Adrenal gland (tissue), 12 donors: ENCODE measurements around the gene KLHL42. TPM values are rescaled to one million over a fixed set of nuclear protein-coding genes. Genes with fewer than 3 reads are reported as not detected.

Experiments
- DNase-seq, 7 donors: peaks; one replicate each; pipeline ENCODE4 v3.0.0-alpha.2; 2019 to 2020
- H3K27ac ChIP-seq, 5 donors: fragments of 200-600 bp; sonication (generic) in 4 of 5; 1 replicate in 3 of 5; 2 replicates in 2 of 5; pipeline versions ENCODE4 v1.5.1 to v1.8.0; 2016 to 2020; ENCODE audit warnings: mild to moderate bottlenecking in 1 of 5
- H3K27me3 ChIP-seq: fragments of 200-600 bp; 2 replicates; pipeline ENCODE4 v1.8.0; 2021
- H3K36me3 ChIP-seq, 2 donors: fragments of 200-600 bp; replicated peaks in 1 of 2; 1 replicate in 1 of 2; 2 replicates in 1 of 2; pipeline versions ENCODE4 v1.5.1 to v1.8.0; 2018 to 2022
- H3K4me1 ChIP-seq, 2 donors: fragments of 200-600 bp; replicated peaks in 1 of 2; 1 replicate in 1 of 2; 2 replicates in 1 of 2; pipeline versions ENCODE4 v1.5.1 to v1.8.0; 2018 to 2021
- H3K4me3 ChIP-seq, 4 donors: fragments of 200-600 bp; sonication (generic) in 3 of 4; one replicate each; pipeline ENCODE4 v1.5.1; 2016 to 2018
- H3K9me3 ChIP-seq, 3 donors: fragments of 200-600 bp; sonication (generic) in 1 of 3; replicated peaks in 1 of 3; 1 replicate in 2 of 3; 2 replicates in 1 of 3; pipeline versions ENCODE4 v1.5.1 to v1.8.0; 2016 to 2021
- CTCF ChIP-seq, 6 experiments: fragments of 450-650 bp in 4 of 6; fragments of 200-600 bp in 2 of 6; sonication (generic) in 1 of 6; IDR thresholded peaks; 1 replicate in 5 of 6; 2 replicates in 1 of 6; pipeline versions ENCODE4 v1.5.1 to v1.8.0; 2016 to 2021; ENCODE audit warnings: antibody characterized with exemption in 6 of 6, mild to moderate bottlenecking in 2 of 6, moderate library complexity in 1 of 6
- POLR2A ChIP-seq, 2 donors: fragments of 450-650 bp; IDR thresholded peaks; one replicate each; pipeline ENCODE4 v1.6.1; 2017; ENCODE audit warnings: antibody characterized with exemption in 2 of 2, mild to moderate bottlenecking in 2 of 2, moderate library complexity in 1 of 2
- WGBS, 4 donors: extraction: QIAGEN DNeasy Blood & Tissue Kit in 2 of 4; methylation state at CpG; one replicate each; pipeline versions ENCODE4 v1.1.5 to v1.1.7; 2013 to 2017; 5-methylcytosine and 5-hydroxymethylcytosine counted together
- intact Hi-C, 2 donors: fragments of 100-400 bp; cut with DNase I; formaldehyde crosslinking; loops; one replicate each; pipeline versions ENCODE4 v1.14.1 to v1.15.0; 2022 to 2023
- polyA plus RNA-seq, 3 donors: library from polyadenylated mRNA; stranded (reverse); fragments of 200-250 nt in 2 of 3; fragments of 350-450 nt in 1 of 3; fragmentation: Illumina TruSeq in 1 of 3; extraction: RNeasy Lipid Tissue Mini Kit (QIAGEN cat#74804) in 1 of 3; gene quantifications; one replicate each; pipeline ENCODE4 v1.2.3, GENCODE V29; 2013 to 2014
- total RNA-seq, 9 donors: library from RNA; depleted of rRNA in 4 of 9; stranded (reverse); fragments of >200 nt in 4 of 9; fragments of 120-200 nt in 1 of 9; fragmentation: NEBNext Ultra II Directional in 1 of 9; extraction: Animal tissue kit (Norgen Biotek cat#: 25700) in 1 of 9; gene quantifications; one replicate each; pipeline versions ENCODE4 v1.1.0 to v1.2.4, GENCODE V29; 2013 to 2023
- donor health status: healthy with polysubstance abuse.
- donor health status: Bipolar disorder and iron deficiency.
- donor health status: DM: yes; HTN: yes; CAD: no.
- donor health status: DM: no; HTN: no; CAD: no.
- donor health status: DM: no; HTN: no; CAD: no.
- donor health status: DM: yes; HTN: yes; CAD: no.

Gene KLHL42
- total and polyA plus RNA-seq, 12 donors: 7.8 to 23.7 (median 18.4) TPM

DNA sequence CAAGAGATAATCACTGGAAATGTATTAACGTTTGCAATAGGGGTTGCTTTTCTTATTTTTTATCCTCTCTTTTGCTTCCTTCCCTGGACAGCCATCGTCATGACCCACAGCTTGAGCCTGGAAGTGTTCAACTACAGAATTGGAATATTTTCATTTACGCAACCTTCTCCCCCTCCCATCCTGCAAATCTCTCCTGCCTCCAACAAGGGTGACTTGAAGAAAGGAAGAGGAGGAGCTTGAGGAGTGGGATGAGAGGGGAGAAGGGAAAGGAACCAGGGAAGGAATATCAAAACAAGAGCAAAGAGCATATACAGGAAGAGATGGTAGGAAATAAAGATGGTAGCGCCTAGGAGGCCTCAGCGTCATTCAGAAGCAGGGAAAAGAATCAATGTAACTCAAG is 1.6 kb downstream of the KLHL42 start:
- 78 to 79% (median 79%) methylated on average over 5 of the region's 5 CpGs for WGBS, 4 donors
- no peaks in the 10 kb centered on the region for H3K36me3 ChIP-seq
- H3K4me3 ChIP-seq: peak overlapping the region in 1 of 4 donors; percentile 92
- no peaks in the 10 kb centered on the region for H3K9me3 ChIP-seq
- TF ChIP-seq CTCF (IDR thresholded peaks at IDR 0.05) (no peak), POLR2A (IDR thresholded peaks at IDR 0.05) (no peak)
- no peak overlapping the region for H3K27ac ChIP-seq
- intact Hi-C loops: no loop called here
- no peak for DNase-seq
- no peaks in the 10 kb centered on the region for H3K27me3 ChIP-seq
- peaks cover 8 to 30% of the 10 kb centered on the region in 2 donors for H3K4me1 ChIP-seq

DNA sequence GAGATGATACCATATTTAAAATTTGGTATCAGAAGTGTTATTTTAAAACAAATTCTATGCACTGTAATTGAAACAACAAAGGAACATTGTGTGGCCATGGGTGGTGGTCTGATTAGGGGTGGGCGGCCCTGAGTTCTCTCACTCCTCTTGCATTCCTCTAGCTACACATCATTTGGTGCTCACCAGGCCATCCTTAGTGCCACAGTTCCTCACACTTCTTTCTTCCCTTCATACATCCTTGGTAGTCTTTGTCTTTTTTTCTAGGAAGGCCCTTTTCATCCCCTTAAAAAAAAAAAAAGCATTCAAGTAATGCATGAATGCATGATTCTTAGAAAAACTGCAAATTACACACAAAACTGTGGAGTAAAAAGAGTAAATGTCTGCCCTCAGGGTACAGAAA is 2.4 kb downstream of the KLHL42 start:
- intact Hi-C loops: no loop called here
- H3K9me3 ChIP-seq: no peaks in the 10 kb centered on the region
- no peaks in the 10 kb centered on the region for H3K27me3 ChIP-seq
- H3K36me3 ChIP-seq: no peaks in the 10 kb centered on the region
- 95 to 100% (median 98%) methylated on average over 1 of the region's 1 CpG for WGBS, 4 donors
- H3K27ac ChIP-seq: no peak overlapping the region
- no peak for TF ChIP-seq CTCF (IDR thresholded peaks at IDR 0.05)
- H3K4me3 ChIP-seq: no peak overlapping the region
- peaks cover 8 to 30% of the 10 kb centered on the region in 2 donors for H3K4me1 ChIP-seq
- no peak for DNase-seq

- no peaks in the 10 kb centered on the region for H3K9me3 ChIP-seq
- peaks cover 0 to 21% of the 10 kb centered on the region in 2 donors for H3K4me1 ChIP-seq
- intact Hi-C loops: no loop called here
- no peak for DNase-seq
- H3K36me3 ChIP-seq: no peaks in the 10 kb centered on the region
- H3K4me3 ChIP-seq: no peak overlapping the region
- no peak overlapping the region for H3K27ac ChIP-seq
- TF ChIP-seq CTCF (IDR thresholded peaks at IDR 0.05) (no peak), POLR2A (IDR thresholded peaks at IDR 0.05) (no peak)
- WGBS, 4 donors: 84 to 95% (median 88%) methylated on average over 3 of the region's 3 CpGs
- no peaks in the 10 kb centered on the region for H3K27me3 ChIP-seq
Observed at GRCh38 chr12:27785882-27786570, 6.0 kb downstream of the KLHL42 start.

- 83 to 95% (median 86%) methylated on average over 2 of the region's 2 CpGs for WGBS, 4 donors
- intact Hi-C loops: no loop called here
- Histone ChIP-seq H3K27ac (no peak overlapping the region), H3K36me3 (peaks cover 0 to 8% of the 10 kb centered on the region in 2 donors), H3K4me1 (peaks cover 0 to 6% of the 10 kb centered on the region in 2 donors), H3K9me3 (no peaks in the 10 kb centered on the region), H3K27me3 (no peaks in the 10 kb centered on the region), H3K4me3 (no peak overlapping the region)
- DNase-seq: no peak
- no peak for TF ChIP-seq POLR2A (IDR thresholded peaks at IDR 0.05)
Observed at GRCh38 chr12:27787559-27787958, 7.5 kb downstream of the KLHL42 start.

DNA sequence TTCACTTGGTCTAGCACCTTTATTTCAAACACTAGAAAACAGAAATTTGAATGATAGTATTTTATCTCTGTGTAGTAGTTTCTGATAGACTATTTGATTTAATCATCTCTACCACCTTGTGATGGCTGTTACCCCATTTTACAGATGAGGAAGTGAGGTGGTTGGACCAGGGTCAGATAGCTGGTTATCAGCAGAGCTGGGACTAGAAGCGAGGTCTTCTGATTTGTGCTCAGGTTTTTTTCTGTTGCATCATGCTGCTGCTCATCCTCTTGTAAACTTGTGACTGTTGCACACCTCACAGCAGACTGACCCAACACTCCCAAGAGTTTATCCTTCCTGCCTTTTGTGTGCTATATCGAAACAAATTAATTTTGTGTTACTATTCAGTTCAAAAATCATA is 10.1 kb downstream of the KLHL42 start:
- Histone ChIP-seq H3K4me1 (no peaks in the 10 kb centered on the region), H3K4me3 (no peak overlapping the region), H3K27ac (no peak overlapping the region), H3K27me3 (no peaks in the 10 kb centered on the region), H3K9me3 (no peaks in the 10 kb centered on the region), H3K36me3 (peaks cover 0 to 8% of the 10 kb centered on the region in 2 donors)
- 92 to 98% (median 96%) methylated on average over 2 of the region's 2 CpGs for WGBS, 4 donors
- intact Hi-C loops: no loop called here
- DNase-seq: no peak
- TF ChIP-seq CTCF (IDR thresholded peaks at IDR 0.05) (no peak), POLR2A (IDR thresholded peaks at IDR 0.05) (no peak)
